MM.1S (cell line): ENCODE measurements around the gene PSTPIP1.

ENCODE experiments used
- DNase-seq: peaks from one replicate; pipeline ENCODE4 v3.0.0-alpha.2; 2015
- H2AFZ ChIP-seq: fragments of 300-600 bp; sonication (generic); 2 replicates; pipeline ENCODE4 v1.6.0; 2016; ENCODE audit warnings: antibody characterized with exemption, low read length
- H3F3A ChIP-seq: fragments of 300-600 bp; sonication (generic); 2 replicates; pipeline ENCODE4 v1.6.1; 2016; ENCODE audit warnings: mild to moderate bottlenecking, antibody characterized with exemption, low read length, moderate library complexity, mixed read lengths; ENCODE audit not compliant: insufficient read depth
- H3K27ac ChIP-seq: fragments of 300-600 bp; sonication (generic); 2 replicates; pipeline ENCODE4 v1.5.1; 2016; ENCODE audit warnings: mild to moderate bottlenecking, low read length
- H3K27me3 ChIP-seq: fragments of 300-600 bp; sonication (generic); replicated peaks from 2 replicates; pipeline ENCODE4 v1.6.0; 2016; ENCODE audit warnings: low read length; ENCODE audit not compliant: insufficient read depth
- H3K36me3 ChIP-seq: fragments of 300-600 bp; sonication (generic); replicated peaks from 2 replicates; pipeline ENCODE4 v1.6.1; 2016; ENCODE audit warnings: mild to moderate bottlenecking, low read length, mixed read lengths; ENCODE audit not compliant: insufficient read depth
- H3K4me1 ChIP-seq: fragments of 300-600 bp; sonication (generic); 2 replicates; pipeline ENCODE4 v1.6.1; 2016; ENCODE audit warnings: low read length, mixed read lengths
- H3K4me2 ChIP-seq: fragments of 300-600 bp; sonication (generic); 2 replicates; pipeline ENCODE4 v1.6.0; 2016; ENCODE audit warnings: low read depth, low read length
- H3K4me3 ChIP-seq: fragments of 300-600 bp; sonication (generic); 2 replicates; pipeline ENCODE4 v1.5.1; 2016; ENCODE audit warnings: low read length, mixed read lengths
- H3K79me2 ChIP-seq: fragments of 300-600 bp; sonication (generic); 2 replicates; pipeline ENCODE4 v1.6.1; 2016; ENCODE audit warnings: mixed run types, low read length, mixed read lengths
- H3K9ac ChIP-seq: fragments of 300-600 bp; sonication (generic); 2 replicates; pipeline ENCODE4 v1.6.1; 2016; ENCODE audit warnings: low read length, mixed read lengths
- H3K9me2 ChIP-seq: fragments of 300-600 bp; sonication (generic); replicated peaks from 2 replicates; pipeline ENCODE4 v1.6.1; 2016; ENCODE audit warnings: mild to moderate bottlenecking, low read length, mixed read lengths; ENCODE audit not compliant: insufficient read depth
- H3K9me3 ChIP-seq: fragments of 300-600 bp; sonication (generic); replicated peaks from 2 replicates; pipeline ENCODE4 v1.6.1; 2016; ENCODE audit warnings: mild to moderate bottlenecking, low read length, mixed read lengths; ENCODE audit not compliant: insufficient read depth
- H4K20me1 ChIP-seq: fragments of 300-600 bp; sonication (generic); 2 replicates; pipeline ENCODE4 v1.6.1; 2016; ENCODE audit warnings: mild to moderate bottlenecking, low read length, moderate library complexity, mixed read lengths; ENCODE audit not compliant: insufficient read depth
- EZH2 ChIP-seq: fragments of 300-600 bp; sonication (generic); optimal IDR thresholded peaks from 2 replicates; pipeline ENCODE3; 2017; ENCODE audit warnings: low read depth, mild to moderate bottlenecking, antibody characterized with exemption, low read length, mixed read lengths
- EZH2phosphoT487 ChIP-seq: fragments of 300-600 bp; sonication (generic); IDR thresholded peaks from 2 replicates; pipeline ENCODE4 v1.6.1; 2018; ENCODE audit warnings: antibody characterized with exemption, low read length
- TF ChIP-seq, protein P1 (sequence below): fragments of 300-600 bp; sonication (generic); IDR thresholded peaks from 2 replicates; pipeline ENCODE4 v1.5.1; 2016; ENCODE audit warnings: antibody characterized with exemption, low read length, mixed read lengths

Gene PSTPIP1

DNA sequence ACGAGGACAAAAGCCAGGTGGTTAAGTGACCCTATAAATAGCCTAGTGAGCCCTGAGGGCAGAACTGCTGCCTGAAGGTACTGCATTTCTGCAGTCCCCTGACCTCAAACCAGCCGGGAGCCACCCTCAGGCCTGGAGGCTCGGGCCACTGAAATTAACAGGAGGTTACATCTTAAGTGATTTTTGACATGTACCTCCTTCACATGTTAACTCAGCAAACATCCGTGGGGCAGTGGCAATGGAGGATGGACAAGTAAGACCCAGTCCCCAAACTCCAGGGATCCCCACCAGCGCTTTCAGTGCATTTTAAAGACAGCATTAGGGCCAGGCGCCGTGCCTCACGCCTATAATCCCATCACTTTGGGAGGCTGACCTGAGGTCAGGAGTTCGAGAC, 26.2 kb downstream of the PSTPIP1 start:
- H4K20me1 ChIP-seq = no peaks in the 10 kb centered on the region
- H3K79me2 ChIP-seq = no peaks in the 10 kb centered on the region
- peaks cover 25% of the 10 kb centered on the region for H3K4me1 ChIP-seq
- H3K9me3 ChIP-seq = no peaks in the 10 kb centered on the region
- H3K27ac ChIP-seq = peak overlapping the region; percentile 56; the same call in 1 of the 2 replicates
- DNase-seq = peak; percentile 78
- 0 out of 2 replicates have a peak overlapping the region, but pooled peaks have one; percentile 8 for H2AFZ ChIP-seq
- H3K4me2 ChIP-seq = peak overlapping the region; percentile 5; the same call in 1 of the 2 replicates
- H3K36me3 ChIP-seq = no peaks in the 10 kb centered on the region
- 0 out of 2 replicates have a peak, but pooled peaks cover 6% of the 10 kb centered on the region for H3F3A ChIP-seq
- H3K4me3 ChIP-seq = no peak overlapping the region
- no peaks in the 10 kb centered on the region for H3K27me3 ChIP-seq
- H3K9ac ChIP-seq = no peak overlapping the region
- TF ChIP-seq, protein P1, sequence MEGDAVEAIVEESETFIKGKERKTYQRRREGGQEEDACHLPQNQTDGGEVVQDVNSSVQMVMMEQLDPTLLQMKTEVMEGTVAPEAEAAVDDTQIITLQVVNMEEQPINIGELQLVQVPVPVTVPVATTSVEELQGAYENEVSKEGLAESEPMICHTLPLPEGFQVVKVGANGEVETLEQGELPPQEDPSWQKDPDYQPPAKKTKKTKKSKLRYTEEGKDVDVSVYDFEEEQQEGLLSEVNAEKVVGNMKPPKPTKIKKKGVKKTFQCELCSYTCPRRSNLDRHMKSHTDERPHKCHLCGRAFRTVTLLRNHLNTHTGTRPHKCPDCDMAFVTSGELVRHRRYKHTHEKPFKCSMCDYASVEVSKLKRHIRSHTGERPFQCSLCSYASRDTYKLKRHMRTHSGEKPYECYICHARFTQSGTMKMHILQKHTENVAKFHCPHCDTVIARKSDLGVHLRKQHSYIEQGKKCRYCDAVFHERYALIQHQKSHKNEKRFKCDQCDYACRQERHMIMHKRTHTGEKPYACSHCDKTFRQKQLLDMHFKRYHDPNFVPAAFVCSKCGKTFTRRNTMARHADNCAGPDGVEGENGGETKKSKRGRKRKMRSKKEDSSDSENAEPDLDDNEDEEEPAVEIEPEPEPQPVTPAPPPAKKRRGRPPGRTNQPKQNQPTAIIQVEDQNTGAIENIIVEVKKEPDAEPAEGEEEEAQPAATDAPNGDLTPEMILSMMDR = 0 out of 2 replicates have a peak, but pooled peaks have one; percentile 4
- TF ChIP-seq EZH2phosphoT487 = no peak
- H3K9me2 ChIP-seq = no peaks in the 10 kb centered on the region

DNA sequence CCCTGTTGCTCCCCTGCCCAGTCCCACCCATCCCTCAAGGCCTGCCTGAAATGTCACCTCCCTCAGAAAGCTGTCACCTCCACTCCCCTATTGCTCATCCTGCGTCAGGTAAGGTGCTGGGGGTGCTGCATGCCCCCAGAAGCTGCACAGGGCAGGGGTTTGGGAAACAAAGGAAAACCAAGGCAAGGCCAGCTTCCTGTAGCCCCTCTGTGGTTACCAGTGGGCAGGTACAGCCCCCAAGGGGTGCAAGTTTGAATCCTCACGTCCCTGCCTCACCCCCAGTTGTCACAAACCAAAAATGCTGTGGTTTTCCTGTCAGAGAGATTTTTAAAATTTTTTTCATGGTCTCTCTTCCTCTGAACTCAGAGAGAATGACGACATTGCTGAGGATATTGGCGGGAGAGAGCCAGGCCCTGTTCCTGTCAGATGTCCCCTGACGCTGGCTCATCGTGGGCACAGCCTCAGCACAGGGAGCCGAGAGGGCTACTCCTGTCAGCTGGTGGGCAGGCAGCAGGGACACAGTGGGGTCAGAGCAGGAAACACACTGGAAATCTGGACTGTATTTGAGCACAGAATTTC, 27.0 kb downstream of the PSTPIP1 start:
- no peaks in the 10 kb centered on the region for H3K9me2 ChIP-seq
- no peaks in the 10 kb centered on the region for H3K27me3 ChIP-seq
- H3K4me1 ChIP-seq = peaks cover 25% of the 10 kb centered on the region
- no peaks in the 10 kb centered on the region for H3K79me2 ChIP-seq
- H3K9me3 ChIP-seq = no peaks in the 10 kb centered on the region
- TF ChIP-seq EZH2 (no peak), EZH2phosphoT487 (no peak)
- TF ChIP-seq, protein P1 = no peak
- DNase-seq = peak; percentile 68
- H4K20me1 ChIP-seq = no peaks in the 10 kb centered on the region
- peak overlapping the region; percentile 36 for H3K9ac ChIP-seq
- peak overlapping the region; percentile 74 for H2AFZ ChIP-seq
- no peak overlapping the region for H3K4me3 ChIP-seq
- no peaks in the 10 kb centered on the region for H3K36me3 ChIP-seq
- peak overlapping the region; percentile 56; the same call in 1 of the 2 replicates for H3K27ac ChIP-seq
- peak overlapping the region; percentile 45; the same call in 1 of the 2 replicates for H3K4me2 ChIP-seq
- H3F3A ChIP-seq = 0 out of 2 replicates have a peak, but pooled peaks cover 6% of the 10 kb centered on the region

DNA sequence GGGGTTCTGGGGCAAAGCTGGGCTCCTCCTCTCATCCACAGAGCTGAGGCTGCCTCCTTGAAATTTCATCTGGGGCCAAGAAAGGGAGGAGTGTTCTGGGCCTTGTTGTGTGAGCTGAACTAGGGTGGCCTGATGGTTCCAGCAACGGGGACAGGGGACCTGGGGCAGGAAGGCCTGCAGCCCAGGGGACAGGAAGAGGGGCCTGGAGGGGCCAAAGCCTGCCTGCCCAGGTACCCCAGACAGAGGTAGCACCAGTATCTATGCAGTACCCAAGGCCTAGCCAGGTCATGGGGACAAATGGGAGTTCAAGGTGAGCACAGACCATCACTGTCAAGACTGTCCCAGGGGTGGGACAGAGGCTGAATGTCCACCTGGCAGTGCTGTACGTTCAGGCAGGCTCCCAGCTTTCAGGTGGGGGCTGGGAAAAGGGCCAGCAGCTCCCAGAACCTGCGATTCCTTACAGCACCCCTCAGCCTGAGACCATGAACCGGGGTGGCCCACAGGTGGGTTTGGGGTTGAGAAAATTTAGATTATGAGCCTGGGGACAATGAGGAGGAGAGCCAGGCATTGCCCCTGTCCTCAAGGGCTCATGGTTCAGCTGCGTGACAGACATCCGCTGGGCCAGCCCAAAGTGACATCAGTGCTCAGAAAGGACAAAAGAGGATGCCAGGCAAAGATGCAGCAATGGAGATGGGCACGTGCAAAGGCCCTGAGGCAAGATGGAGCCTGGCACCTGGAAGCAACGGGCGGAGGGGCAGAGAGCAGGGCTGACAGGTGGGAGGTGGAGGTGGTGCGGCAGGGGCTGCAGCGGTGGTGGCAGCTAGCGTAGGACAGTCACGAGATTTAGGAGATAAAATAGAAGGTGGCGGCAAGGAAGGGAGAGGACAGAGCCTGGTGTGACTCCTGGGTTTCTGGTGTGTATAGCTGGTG, 28.0 kb downstream of the PSTPIP1 start:
- Histone ChIP-seq H3K36me3 (no peaks in the 10 kb centered on the region), H3F3A (0 out of 2 replicates have a peak, but pooled peaks cover 6% of the 10 kb centered on the region), H3K9me2 (no peaks in the 10 kb centered on the region), H2AFZ (peak overlapping the region; percentile 74), H3K27ac (peak overlapping the region; percentile 56; the same call in 1 of the 2 replicates), H3K4me1 (peaks cover 25% of the 10 kb centered on the region), H3K4me3 (no peak overlapping the region), H3K27me3 (no peaks in the 10 kb centered on the region), H3K4me2 (peak overlapping the region; percentile 45; the same call in 1 of the 2 replicates), H3K79me2 (no peaks in the 10 kb centered on the region), H3K9me3 (no peaks in the 10 kb centered on the region), H3K9ac (peak overlapping the region; percentile 36; the same call in 1 of the 2 replicates), H4K20me1 (no peaks in the 10 kb centered on the region)
- TF ChIP-seq, protein P1 = no peak
- TF ChIP-seq EZH2 (no peak), EZH2phosphoT487 (no peak)
- no peak for DNase-seq
